ENCODE results near the gene DGKZ.

DNA sequence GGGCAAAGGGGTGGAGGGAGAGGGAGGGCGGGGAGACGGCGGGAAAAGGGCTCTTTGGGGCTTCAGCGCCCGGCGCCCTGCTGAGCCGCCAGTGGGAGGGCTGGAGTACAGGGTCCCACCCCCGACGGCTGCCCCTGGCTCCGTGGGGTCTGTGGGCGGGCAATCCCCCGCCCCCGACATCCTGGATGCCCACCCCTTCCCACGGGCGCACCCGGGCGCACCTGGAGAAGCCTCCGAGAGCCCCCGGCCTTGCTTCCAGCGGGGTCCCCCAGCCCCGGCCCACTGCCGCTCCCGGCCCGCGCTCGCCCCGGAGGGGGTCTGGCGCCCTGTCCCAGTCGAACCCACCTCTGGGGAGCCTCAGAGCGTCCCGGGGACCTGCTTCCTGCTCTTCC, 43.9 kb downstream of the DGKZ start:
- no peak for TF ChIP-seq POLR2A (IDR thresholded peaks at IDR 0.05; ENCODE audit: low read length)
- TF ChIP-seq GATA1 (IDR thresholded peaks at IDR 0.05; ENCODE audit: low read depth, low read length), result no peak
